ENCODE data around the gene ISG20L2.
A peak's percentile ranks its signal among the peaks of the same experiment; 100 is the strongest.

The ISG20L2 gene

DNA sequence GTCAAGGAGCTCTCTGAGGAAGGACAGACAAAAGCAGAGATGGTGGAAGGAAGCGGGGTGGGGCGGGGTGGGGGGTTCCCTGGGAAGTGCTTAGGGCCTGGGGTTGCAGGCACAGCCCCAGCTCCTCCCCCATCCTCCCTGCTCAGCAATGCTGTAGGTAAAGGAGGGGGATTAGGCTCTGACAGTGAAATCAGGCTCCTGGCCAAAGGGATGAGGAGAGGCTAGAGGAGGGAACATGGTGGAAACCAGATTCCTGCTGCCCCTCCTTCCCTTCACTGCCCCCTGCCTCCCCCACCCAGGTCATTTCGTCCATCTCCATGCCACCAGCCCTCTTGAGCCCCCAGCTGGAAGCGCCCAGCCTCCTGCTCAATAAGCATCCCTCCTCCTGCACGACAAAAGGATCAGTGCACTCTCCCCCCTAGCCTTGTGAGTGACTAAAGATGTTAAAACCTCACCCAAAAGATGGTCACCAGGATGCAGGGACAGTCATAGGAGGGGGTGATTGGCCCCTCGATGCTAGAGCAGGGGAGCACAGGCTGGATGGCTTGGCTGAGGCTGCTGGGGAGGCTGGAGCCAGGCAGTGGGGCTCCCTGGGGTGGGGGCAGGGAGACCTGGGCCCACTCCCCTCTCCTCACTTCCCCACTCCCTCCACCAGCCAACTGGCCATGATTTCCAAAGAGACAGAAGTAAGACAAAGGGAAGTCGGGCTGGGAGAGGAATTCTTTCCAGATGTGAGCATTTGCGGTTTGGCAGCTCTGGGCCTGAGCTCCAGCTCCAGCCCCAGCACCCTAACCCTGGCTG is 20.9 kb downstream of the ISG20L2 start:
- FAIRE-seq = no peak
- DNase-seq (ENCODE audit: low spot score) = no peak

DNA sequence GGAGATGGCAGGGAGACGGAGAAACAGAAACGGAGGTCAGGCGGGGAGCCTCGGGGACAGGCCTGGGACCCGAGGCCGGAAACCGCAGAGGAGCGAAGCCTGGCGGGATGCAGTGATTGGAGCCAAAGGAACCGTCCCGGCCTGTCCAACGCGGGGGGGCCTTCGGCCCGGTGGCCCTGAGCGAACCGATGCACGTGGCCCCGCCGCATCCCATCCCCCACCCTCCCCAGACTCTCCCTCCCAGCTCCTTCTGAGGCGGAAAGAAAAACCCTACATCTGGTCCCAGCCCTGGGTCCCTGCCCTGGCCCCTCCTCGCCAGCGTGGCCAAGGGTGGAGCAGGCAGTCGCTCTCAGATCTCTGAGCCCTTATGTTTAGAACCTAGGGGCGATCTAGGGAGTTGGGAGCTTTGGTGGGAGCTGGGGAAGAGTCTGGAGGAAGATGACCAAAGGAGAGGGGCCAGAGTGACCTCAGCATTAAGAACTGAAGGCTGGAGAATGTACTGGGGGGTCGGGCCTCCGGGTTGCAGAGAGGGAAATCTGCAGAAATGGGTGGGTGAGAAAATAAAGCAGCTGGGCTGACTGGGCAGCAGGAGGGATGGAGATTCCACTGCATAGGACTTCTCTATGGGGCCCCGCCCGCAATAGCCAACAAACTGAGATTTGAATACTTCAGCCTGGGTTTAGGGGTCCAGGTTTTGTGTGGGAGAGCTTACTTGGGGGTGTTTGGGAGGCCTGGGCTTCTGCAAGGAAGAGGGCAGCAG is 21.7 kb downstream of the ISG20L2 start:
- DNase-seq (ENCODE audit: low spot score) = no peak
- FAIRE-seq = no peak

DNA sequence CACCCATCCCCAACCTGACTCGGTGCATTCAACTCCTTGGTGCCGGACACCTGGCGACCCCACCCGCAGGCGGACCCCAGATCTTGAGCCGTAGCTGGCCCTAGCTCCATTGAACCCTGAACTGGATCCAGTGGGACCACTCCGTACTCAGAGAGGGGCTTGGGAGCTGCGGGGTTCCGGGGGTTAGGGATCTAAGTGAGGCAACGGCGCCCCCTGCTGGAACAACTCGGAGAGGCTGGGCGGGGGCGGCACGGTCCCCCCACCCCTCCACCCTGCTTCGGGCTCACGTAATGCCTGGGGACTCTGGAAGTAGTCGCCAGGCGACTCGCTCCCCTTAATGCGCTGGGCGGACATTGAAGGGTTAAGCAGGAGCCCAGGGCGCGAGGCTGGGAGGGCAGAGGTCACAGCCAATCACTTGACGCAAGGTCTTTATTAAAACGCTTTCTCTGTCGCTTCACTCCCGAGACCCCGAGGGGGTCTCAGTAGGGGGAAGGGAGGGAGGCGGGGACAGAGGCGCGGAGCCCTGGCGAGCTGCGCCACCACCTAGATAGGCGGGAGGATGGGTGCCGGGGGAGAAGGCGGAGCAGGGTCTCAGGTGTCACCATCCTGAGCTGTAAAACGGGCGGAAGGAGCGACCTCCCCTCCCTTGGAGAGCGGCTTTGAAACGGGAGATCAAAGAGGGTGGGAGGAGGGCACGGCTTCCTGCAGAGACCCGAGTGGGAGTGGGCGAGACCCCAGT is 22.5 kb downstream of the ISG20L2 start:
- DNase-seq (ENCODE audit: low spot score) = no peak
- no peak for FAIRE-seq

DNA sequence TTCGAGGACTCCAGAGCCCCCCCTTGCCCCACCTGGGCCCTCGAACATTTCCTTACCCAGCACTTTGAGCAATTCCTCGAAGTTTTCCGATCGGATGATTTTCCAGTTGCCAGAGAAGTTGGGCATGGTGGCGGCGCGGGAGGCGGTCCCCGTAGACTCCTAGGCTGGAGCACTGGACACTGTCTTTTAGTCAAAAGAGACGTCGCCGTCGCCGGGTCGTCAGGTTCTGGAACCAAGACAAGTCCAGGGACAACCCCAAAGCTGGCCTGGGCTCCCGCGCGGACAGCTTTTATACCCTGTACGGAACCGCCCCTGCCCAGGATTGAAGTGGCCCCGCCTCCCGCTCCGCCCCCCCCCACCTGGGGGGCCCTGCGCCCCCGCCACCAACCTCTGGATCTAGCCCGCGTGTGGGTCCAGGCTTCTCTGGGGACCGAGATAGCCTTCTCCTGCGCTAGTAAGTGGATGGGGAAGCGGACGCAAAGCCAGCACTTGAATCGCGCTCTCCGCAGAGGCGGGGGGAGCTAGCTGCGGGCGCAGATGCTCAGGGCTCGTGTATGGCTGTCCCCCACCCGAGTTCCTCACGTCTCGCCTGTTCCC is 23.1 kb downstream of the ISG20L2 start, which contains the start of gene CRABP2:
CRABP2 (minus strand) TSS at position 263 of the 597 bp plus-strand sequence; CDS start at position 126, 137 bp downstream.
- DNase-seq (ENCODE audit: low spot score) (no peak), FAIRE-seq (no peak)

DNA sequence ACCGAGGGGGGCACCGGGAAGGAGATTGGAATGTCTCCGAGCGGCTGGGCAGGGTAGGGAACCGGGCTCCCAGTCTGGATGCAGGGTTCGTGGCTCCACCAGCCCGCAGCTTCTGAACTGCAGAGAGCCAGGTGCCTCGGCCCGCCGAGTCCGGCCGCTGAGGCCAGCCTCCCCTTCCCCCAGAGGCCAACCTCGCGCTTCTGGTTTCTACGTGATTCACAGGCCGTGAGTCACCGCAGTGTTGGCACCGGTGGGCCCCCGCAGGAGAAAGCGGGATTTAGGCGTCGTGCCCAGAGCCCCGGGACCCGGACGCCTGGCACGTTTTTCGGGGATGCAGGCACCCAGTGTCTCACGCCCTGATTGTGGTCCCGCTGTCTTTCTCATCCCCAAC is 23.6 kb downstream of the ISG20L2 start:
- FAIRE-seq (peak; percentile 62), DNase-seq (ENCODE audit: low spot score) (peak; percentile 71)

DNA sequence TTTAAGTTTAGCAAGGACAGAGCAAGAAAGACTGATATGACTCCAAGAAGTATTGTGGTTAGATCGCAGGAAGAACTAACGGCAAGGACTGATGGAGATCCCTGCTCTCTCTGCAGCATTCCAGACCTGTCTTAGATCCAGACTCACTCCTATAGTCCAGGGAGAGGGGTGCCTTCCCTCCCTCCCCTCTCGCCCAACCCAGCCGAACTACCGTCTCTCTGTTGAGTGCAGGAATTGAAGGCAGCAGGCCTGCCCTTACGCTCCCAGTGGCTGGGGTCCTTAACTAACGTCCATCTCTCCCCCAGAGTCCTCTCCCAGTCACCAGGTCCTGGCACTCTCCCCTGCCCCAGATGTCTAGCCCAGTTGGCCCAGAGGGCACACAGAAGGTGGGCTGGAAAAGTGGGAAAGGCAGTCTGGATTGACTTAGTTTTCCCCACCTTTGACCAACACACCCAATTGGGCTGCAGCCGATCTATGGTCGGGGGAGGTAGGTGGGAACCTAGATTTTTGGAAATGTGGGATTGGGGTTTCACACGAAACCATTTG is 24.3 kb downstream of the ISG20L2 start:
- FAIRE-seq (no peak), DNase-seq (ENCODE audit: low spot score) (no peak)

DNA sequence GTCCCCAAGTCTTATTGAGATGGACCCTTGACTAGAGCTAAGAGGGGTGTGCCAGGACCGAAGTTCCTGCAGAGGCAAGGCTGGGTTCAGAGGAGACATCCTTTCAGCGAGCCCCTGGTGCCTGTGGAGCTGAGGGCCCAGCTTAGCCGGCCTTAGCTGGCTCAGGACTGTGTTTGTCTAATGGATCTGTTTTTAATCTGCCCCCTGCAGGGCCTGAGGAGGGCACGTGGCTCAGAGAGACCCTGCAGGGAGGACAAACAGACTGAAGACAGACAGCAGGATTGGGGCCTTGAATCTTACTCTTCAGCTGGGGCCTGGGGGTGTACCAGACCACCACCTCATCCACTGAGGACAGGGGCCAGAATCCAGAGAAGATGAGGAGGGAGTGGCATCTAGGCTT is 24.8 kb downstream of the ISG20L2 start:
- FAIRE-seq = no peak
- DNase-seq (ENCODE audit: low spot score) = no peak

DNA sequence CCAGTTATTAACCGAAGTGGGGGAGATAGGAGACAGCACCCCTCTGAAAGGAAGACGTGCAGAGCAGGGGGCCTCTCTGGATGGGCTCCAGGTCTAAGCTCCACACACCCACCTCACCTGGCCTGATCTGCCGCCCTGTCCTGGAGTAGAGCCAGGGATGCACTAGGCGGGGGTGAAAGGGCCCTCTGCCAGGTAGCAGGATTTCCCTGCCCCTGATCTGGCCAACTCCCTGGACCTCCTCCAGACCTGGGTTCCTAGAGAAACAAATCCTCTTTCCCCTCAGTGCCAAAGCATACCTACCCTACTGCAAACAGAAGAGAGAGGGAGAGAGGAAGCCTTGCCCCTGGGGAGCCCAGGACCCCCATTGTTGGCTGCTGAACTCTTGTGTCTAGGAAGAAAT is 25.2 kb downstream of the ISG20L2 start:
- FAIRE-seq (no peak), DNase-seq (ENCODE audit: low spot score) (no peak)

DNA sequence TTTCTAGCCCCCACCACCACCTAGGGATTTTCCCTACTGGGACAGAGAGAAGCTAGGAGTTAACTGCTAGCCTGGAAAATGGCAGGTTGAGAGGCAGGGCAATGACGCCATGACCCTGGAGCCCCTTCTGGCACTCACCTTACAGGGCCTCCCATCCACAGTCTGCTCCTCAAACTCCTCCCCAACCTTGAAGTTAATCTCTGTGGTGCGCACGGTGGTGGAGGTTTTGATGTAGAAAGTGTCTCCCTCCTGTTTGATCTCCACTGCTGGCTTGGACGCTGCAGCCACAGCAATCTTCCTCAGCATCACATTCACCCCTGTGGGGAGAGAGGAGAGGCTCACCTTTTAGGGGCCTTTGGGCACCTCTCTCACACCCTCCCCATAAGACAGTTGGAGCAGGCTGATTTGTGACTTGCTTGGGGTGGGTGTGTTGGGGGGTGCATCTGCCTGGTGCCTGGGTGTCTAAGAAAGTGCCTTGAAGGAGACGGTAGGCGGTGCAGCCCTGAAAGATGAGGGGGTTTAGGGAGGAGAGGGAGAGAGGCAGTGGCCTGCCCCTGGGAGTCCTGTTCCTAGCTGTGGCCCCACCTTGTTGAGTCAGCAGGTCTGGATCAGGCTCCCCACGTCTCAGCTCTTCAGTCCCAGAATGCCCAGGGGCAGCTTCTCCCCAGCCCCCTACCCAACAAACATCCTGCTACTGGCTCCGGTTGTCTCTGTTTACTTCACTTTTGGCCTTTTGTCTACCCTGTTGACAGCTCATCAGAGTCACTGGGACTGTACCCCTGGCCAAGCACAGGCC is 27.6 kb downstream of the ISG20L2 start:
- DNase-seq (ENCODE audit: low spot score) = no peak
- FAIRE-seq = no peak

DNA sequence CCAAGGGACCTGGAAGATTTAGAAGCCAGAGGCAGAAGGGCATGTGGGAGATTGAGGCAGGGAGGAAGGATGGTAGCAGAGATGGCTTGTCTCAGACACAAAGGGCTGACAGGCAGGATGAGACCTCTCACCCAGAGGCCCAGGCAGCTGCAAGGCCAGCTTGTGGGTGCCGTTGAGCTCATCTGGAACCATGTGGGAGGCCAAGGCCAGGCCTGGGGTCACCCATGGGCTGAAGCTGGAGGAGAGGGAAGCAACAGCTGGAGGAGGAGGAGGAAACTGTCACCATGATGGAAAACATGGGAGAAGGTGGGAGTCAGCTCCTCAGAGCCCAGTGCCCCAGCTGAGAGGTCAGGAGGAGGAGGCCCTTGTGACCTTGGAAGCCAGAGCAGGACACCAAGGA is 29.6 kb downstream of the ISG20L2 start:
- no peak for FAIRE-seq

DNA sequence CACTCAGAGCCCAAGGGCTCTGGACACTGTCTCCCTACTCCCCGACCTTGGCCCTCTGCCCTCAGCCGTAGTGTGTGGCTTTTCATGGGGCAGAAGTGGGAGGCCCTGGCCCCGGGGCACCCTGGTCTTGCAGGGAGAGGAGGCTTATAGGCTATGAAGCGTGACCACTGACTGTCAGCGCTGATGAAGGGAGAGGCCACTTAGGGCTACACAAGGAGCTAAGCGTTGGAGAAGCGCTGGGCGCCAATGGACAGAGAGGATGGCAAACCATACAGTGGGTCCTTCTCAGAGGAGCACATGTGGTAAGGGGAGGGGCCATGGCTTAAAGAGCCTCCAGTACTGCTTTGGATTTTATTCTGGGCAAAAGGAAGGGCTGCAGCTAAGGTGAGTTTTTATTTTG is 31.1 kb downstream of the ISG20L2 start:
- FAIRE-seq = peak; percentile 26

More for the DNA sequence above, 29.6 kb downstream of the ISG20L2 start:
- no peak for DNase-seq (ENCODE audit: low spot score)

DNA sequence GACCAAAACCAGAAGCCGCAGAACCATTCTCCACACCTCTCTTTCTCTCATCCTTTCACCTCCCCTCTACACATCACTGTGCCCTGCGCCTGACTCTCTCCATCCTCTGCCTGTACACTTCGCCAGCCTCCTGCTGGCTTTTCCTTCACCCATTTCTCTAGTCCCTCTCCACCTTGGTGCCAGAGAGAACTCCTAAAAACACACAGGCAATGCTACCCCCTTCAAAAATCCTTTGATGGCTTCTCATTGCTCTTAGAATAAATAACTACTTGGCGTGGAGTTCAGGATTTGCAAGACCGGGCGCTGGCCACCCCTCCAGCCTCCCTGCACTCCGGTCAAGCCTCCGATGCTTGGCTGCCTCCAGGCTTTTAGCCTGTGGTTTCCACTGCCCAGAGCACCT is 31.8 kb downstream of the ISG20L2 start:
- no peak for FAIRE-seq
- DNase-seq (ENCODE audit: low spot score) = no peak

More for the DNA sequence above, 31.1 kb downstream of the ISG20L2 start:
- DNase-seq (ENCODE audit: low spot score) = peak; percentile 42

DNA sequence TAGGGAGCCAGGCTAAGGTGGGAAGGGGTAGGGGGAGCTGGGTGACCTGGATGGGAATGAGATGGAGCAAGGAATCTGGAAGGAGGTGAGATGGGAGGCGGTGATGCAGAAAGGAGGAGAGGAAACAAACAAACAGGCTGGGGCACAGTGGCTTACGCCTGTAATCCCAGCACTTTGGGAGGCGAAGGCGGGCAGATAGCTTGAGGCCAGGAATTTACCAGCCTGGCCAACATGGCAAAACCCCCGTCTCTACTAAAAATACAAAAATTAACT is 33.9 kb downstream of the ISG20L2 start:
- FAIRE-seq = no peak
- DNase-seq (ENCODE audit: low spot score) = no peak

DNA sequence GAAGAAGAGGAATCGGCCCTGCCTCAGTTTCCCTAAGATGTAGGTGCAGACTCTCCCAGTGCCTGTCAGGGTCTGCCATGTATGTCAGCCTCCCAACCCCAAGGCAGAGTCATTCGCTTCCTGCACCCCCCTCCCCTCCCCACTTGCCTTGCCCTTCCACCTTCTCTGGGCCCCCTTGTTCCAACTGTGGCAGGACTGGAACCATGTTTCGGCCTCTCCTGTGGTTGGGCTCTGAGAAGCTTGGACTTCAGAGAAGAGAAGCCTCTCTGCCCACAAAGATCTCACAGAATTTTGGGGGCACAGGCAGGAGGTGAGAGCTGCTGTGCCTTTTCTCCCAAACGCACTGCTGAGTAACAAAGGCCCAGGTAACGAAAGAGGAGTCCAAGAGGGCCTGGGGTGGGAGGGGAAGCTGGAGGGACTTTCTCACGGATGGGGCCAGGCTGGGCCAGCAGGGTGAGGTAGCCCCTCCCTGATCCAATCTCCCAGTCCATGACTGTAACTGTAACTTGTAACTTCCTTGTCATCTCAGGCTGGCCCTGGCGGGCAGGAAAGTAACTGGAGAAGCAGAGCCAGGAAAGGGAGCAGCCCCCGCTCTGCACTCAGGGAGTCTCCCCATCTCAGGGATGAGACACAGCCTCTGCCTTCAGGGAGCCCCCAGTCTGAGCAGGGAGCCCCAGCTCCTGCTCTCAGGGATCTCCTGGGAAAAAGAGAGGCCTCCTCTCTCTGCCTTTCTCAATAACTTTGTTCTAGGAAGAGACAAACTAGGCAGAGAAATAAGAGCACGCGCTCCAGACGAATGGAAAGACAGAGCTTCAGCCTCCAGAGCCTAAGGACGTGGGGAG is 34.5 kb downstream of the ISG20L2 start:
- DNase-seq (ENCODE audit: low spot score) (peak; percentile 48), FAIRE-seq (no peak)

DNA sequence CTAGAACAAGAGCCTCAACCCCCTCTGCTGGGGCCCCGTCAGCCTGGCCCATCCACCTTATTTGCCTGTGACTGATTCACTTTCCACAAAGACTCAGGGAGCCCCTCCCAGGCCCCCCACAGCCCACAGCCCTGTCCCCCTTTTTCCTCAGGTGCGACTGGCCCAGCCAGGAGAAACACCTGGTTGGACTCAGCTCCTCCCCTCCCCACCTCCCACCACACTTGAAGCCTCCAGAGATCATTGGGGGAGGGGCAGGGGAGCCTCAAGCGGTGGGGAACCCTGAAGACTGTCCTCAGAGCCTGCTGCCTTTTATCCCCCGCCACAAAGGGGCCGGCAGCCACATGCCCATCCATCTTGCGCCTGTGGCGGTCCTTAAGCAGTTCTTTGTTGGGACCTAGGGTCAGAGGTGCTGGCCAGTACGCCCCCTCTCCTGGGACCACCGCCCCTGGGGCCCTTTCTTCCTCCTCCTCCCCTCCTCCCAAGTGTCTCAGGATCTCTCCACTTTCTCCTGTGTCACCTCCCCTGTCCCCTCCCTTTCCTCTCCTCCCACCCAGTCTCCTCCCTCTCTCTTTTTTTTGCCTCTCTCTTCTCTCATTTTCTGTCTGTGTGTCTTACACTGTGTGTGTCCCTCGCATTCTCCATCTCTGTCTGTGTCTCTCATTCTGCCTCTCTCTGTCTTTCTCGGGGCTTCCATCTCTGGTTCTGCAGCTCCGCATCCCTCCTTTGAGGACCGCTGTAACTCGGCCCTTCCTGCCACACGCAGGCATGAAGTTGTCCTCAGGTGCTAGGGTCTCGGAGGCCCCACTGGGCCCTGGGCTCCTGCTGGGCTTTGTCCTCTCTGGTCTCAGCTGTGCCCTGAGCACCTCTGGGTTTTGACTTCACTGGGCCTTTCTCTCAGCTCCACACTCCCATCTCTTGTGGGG is 35.4 kb downstream of the ISG20L2 start:
- DNase-seq (ENCODE audit: low spot score) (no peak), FAIRE-seq (no peak)

DNA sequence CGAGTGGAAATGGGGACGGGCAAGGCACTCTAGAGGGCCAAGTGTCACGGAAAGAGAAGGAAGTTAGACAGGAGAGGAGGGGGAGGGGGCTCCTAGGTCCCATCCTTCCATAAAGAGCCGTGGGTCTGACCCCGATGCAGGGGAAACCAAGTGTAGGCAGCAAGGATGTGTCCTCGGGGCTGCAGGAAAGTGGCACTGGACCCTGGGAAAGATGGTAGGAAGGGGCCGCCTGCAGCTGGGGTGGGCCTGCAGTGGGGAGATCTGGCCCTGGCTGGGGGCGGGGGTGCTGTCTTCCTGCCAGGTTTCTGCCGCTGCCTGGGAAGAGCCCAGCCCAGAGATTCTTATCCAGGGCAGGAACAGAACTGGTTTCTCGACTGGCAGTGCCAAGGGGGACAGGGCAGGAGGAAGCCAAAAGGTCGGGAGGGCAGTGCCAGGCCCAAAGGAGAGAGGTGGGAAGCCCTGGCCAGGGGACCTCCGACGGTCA is 36.1 kb downstream of the ISG20L2 start:
- no peak for DNase-seq (ENCODE audit: low spot score)
- no peak for FAIRE-seq

DNA sequence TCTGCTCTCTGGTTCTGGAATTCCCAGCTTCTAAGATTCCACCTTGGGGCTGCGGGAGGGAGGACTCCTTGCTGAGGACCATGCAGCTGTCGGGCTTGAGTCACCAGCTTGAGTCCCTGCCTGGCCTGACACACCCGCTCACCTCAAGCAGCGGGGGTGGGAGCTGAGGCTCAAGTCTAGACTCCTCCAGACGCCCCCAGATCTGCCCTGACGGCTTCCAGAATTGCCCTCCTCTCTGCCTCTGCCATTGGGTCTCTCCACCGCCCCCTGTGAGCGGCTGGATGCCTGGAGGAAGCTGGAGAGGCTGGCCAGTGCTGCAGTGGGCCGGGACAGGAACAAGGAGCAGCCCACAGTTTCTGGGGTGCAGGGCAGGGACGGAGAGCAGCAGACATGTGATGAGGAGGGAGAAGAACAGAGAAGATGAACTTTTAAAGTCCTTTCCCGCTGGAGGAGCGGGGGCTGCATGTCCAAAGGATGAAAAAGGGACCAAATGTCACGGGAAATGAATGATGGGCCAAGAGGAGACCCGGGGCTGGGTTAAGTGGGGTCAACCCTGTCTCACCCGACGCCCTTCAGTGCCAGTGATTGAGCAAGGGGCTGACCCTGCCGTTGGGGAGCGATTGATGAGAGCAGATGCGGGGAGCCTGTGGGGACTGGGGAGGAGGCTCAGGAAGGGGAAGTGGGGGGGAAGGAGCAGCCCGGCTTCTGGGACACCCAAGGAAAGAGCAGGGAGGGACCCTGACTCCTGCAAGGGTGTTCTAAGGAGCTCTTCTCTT is 36.7 kb downstream of the ISG20L2 start:
- DNase-seq (ENCODE audit: low spot score) = peak; percentile 60
- FAIRE-seq = no peak

DNA sequence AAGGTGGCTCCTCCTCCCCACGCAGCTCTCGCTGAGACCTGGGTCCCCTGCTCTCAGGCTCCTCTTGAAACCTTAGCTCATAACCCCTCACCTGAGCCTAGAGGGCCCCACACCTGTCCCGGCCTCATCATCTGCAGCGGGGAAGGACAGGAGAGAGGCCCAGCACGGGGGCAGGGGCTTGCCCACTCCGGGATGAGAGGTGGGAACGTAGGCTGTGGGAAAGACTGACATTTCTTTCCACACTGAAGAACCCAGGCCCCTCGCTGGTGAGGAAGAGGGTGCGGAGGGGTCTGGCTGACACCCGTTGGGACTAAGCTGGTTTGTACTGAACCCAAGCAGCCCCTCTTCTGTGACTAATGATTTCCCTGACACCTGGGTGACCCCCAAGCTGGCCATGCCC is 37.4 kb downstream of the ISG20L2 start:
- DNase-seq (ENCODE audit: low spot score) (no peak), FAIRE-seq (no peak)
